H1 (cell line): ENCODE measurements around the gene NDST3. TPM values are rescaled to one million over a fixed set of nuclear protein-coding genes. Genes with fewer than 3 reads are reported as not detected.

ENCODE experiments used
- BRCA1 ChIP-seq: IDR thresholded peaks from 2 replicates; pipeline ENCODE4 v1.6.1; 2012; ENCODE audit warnings: low read depth, low read length, improper control_type of control experiment
- CREB1 ChIP-seq: IDR thresholded peaks from 2 replicates; pipeline ENCODE4 v1.6.1; 2012; ENCODE audit warnings: inconsistent platforms
- FOSL1 ChIP-seq: IDR thresholded peaks from 2 replicates; pipeline ENCODE4 v1.6.1; 2011; ENCODE audit warnings: mild to moderate bottlenecking, low read depth, low read length, moderate library complexity; ENCODE audit not compliant: insufficient read depth
- KDM5A ChIP-seq: fragments of 200-600 bp; IDR thresholded peaks from 2 replicates; pipeline ENCODE4 v1.7.1; 2012; ENCODE audit warnings: mild to moderate bottlenecking, low read length, inconsistent platforms, mixed read lengths
- POU5F1 ChIP-seq: IDR thresholded peaks from 2 replicates; pipeline ENCODE4 v1.6.1; 2011; ENCODE audit warnings: low read depth, mild to moderate bottlenecking, low read length, moderate library complexity
- TAF1 ChIP-seq: IDR thresholded peaks from 2 replicates; pipeline ENCODE4 v1.6.1; 2011; ENCODE audit warnings: mild to moderate bottlenecking, low read depth, low read length
- TBP ChIP-seq: IDR thresholded peaks from 2 replicates; pipeline ENCODE4 v1.6.1; 2011; ENCODE audit warnings: low read depth, low read length, improper control_type of control experiment
- polyA plus RNA-seq, 7 experiments: library from polyadenylated mRNA; depleted of rRNA in 3 of 7; stranded (reverse) in 5 of 7; unstranded in 2 of 7; fragments of >200 nt in 5 of 7; fragments of 200-250 nt in 2 of 7; gene quantifications; 1 replicate in 5 of 7; 2 replicates in 1 of 7; 4 replicates in 1 of 7; pipeline versions ENCODE4 v1.2.1 to v1.2.3, GENCODE V29; 2011 to 2013; ENCODE audit warnings: missing spikeins in 2 of 7, mixed read lengths in 2 of 7
- total RNA-seq: library from RNA; stranded (reverse); fragmentation: NEBNext Ultra II Directional; extraction: Animal tissue kit (Norgen Biotek cat#: 25700); gene quantifications from 2 replicates; pipeline ENCODE4 v1.2.1, GENCODE V29; 2021

The NDST3 gene
- total and polyA plus RNA-seq, 2 of the 8 experiments (the other 6 are each of a cell fraction or from before 2014, with no cell fraction given), result 0.35 to 0.60 TPM

DNA sequence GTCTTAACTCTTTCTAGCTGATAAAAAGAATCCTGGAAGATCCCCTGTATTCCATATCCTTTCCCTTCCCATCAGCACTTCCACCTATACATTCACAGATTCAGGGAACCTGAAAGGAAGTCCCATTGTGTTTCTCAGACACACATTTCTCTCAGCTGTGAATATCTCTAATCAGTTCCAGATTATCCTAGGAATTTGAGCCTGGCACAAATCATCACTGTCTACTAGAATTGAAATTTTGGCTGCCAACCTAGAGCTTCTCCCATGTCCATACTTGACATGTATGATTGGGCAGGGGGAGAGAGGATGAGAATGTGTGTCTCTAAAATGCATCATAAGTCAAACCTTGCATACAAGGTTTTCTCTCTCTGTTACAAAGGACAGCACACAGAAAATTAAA is 53.1 kb downstream of the NDST3 start (continued):
- TF ChIP-seq KDM5A, result no peak
- no peak for TF ChIP-seq TBP
- no peak for TF ChIP-seq POU5F1
- no peak for TF ChIP-seq BRCA1
- TF ChIP-seq TAF1, result no peak
- TF ChIP-seq CREB1, result no peak
- no peak for TF ChIP-seq FOSL1
